ENCODE measurements around the gene NUP210L.
A peak's percentile ranks its signal among the peaks of the same experiment; 100 is the strongest.
"Not testable (repeated sequence)": the region's sequence is repeated elsewhere in the genome, so short reads cannot be mapped to it uniquely, and the experiment has no call there.

NUP210L gene

DNA sequence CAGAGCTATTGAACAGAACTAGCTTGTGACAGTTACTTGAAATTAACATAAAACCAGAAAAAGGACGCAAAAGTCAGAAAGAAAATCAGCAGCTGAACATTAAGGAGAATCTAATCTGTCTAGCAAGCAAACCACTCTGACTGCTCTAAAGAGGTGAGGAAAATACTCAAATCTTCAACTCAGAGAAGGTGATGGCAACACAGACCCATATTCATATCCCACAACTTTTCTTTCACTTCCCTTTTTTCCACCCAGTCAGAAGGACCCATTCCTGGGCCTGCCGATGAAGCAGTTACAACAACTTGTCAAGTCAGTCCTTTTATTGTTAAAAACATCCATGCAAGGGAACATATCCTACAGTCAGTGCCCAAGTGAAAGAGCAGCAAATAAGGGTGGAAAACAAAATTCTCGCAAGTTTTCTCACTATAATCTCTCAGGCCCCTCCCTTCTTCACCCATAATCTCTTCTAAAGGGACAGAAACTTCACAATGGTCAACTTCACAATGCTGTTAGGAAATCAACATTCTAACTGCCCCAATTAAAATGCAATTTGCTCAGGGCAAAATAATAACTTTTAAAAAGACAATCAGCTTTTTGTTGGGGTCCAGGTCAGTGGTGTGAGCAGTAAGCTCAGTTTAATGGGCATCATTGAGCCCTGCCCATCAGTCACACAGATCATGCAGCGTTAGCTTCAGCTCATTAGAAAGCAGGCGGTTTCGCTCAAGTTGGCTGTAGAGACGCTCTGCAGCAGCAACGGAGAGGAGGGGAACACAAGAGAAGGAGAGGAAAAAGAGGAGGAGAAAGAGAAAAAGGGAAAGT is 3.6 kb upstream of the NUP210L start:
- DNase-seq (ENCODE audit: extremely low spot score), result no peak
- CTCF ChIA-PET, result interaction anchor here (1.4 to 1.9 kb wide), 3 partner anchors 16 to 19 kb away, joined by 4 to 9 read pairs (median 4); no protein-coding TSS in a partner anchor
- POLR2A ChIA-PET, result interaction anchor here (0.7 kb wide), 1 partner anchor 22 kb away, joined by 3 read pairs; no protein-coding TSS in a partner anchor
- no peak for TF ChIP-seq CTCF (IDR thresholded peaks at IDR 0.05; ENCODE audit: control extremely low read depth, extremely low read depth, low read depth, missing control alignments)

GRCh38 chr1:154157520-154158306 is 2.8 kb upstream of the NUP210L start:
- ChIA-PET CTCF (interaction anchor here (0.7 to 1.9 kb wide), 4 partner anchors 11 to 20 kb away, joined by 3 to 9 read pairs (median 4); no protein-coding TSS in a partner anchor), POLR2A (interaction anchor here (0.7 kb wide), 1 partner anchor 22 kb away, joined by 3 read pairs; no protein-coding TSS in a partner anchor)
- DNase-seq (ENCODE audit: extremely low spot score), result peak; percentile 79
- TF ChIP-seq CTCF (IDR thresholded peaks at IDR 0.05; ENCODE audit: control extremely low read depth, extremely low read depth, low read depth, missing control alignments), result no peak

GRCh38 chr1:154155251-154155650 is 378 bp upstream of the NUP210L start:
- no peak for TF ChIP-seq CTCF (IDR thresholded peaks at IDR 0.05; ENCODE audit: control extremely low read depth, extremely low read depth, low read depth, missing control alignments)
- POLR2A ChIA-PET, result no interaction called here
- CTCF ChIA-PET, result no interaction called here
- no peak for DNase-seq (ENCODE audit: extremely low spot score)

- TF ChIP-seq CTCF (IDR thresholded peaks at IDR 0.05; ENCODE audit: control extremely low read depth, extremely low read depth, low read depth, missing control alignments), result no peak
- ChIA-PET CTCF (interaction anchor here (1.0 to 1.5 kb wide), 2 partner anchors 17 to 167 kb away, joined by 3 to 5 read pairs; partner anchors contain the start of gene RAB13), POLR2A (no interaction called here)
- no peak for DNase-seq (ENCODE audit: extremely low spot score)
Measured at GRCh38 chr1:154154053-154154452, 820 bp downstream of the NUP210L start.

GRCh38 chr1:154151311-154151710 is 3.6 kb downstream of the NUP210L start:
- POLR2A ChIA-PET, result no interaction called here
- no peak for DNase-seq (ENCODE audit: extremely low spot score)
- CTCF ChIA-PET, result no interaction called here
- TF ChIP-seq CTCF (IDR thresholded peaks at IDR 0.05; ENCODE audit: control extremely low read depth, extremely low read depth, low read depth, missing control alignments), result no peak

DNA sequence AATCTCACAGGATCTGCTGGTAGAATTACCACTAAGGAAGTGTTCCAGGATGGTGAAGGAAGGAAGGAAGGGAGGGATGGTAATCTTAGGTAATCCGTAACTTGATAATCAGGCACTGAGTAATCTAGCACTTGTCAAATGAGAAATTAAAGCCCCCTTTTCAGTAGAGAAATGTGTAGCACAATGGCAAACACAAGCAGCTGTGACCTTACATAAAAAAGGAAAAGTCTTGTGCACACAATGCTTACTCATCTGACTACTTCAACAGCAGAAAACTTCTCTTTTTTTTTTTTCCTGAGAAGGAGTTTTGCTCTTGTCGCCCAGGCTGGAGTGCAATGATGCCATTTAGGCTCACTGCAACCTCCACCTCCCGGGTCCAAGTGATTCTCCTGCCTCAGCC is 6.1 kb downstream of the NUP210L start:
- TF ChIP-seq CTCF (IDR thresholded peaks at IDR 0.05; ENCODE audit: control extremely low read depth, extremely low read depth, low read depth, missing control alignments), result no peak
- CTCF ChIA-PET, result no interaction called here
- DNase-seq (ENCODE audit: extremely low spot score), result peak; percentile 63
- POLR2A ChIA-PET, result no interaction called here

GRCh38 chr1:154147505-154147904 is 7.4 kb downstream of the NUP210L start:
- DNase-seq (ENCODE audit: extremely low spot score), result not testable (repeated sequence)
- CTCF ChIA-PET, result interaction anchor here (1.0 kb wide), 1 partner anchor 11 kb away, joined by 3 read pairs; no protein-coding TSS in a partner anchor
- POLR2A ChIA-PET, result interaction anchor here (0.6 kb wide), 1 partner anchor 154 kb away, joined by 3 read pairs; no protein-coding TSS in a partner anchor
